Kidney epithelial cell (primary cell): ENCODE data around the gene KEL. TPM values are rescaled to one million over a fixed set of nuclear protein-coding genes. Genes with fewer than 3 reads are reported as not detected.
"Not testable (repeated sequence)": the region's sequence is repeated elsewhere in the genome, so short reads cannot be mapped to it uniquely, and the experiment has no call there.

Experiments
- DNase-seq: peaks from one replicate; pipeline ENCODE4 v3.0.0-alpha.2; 2010; ENCODE audit warnings: low read depth
- H3K27me3 ChIP-seq: 2 replicates; pipeline ENCODE4 v1.6.0; 2011; ENCODE audit warnings: low read length; ENCODE audit not compliant: control insufficient read depth, insufficient read depth
- H3K36me3 ChIP-seq: 2 replicates; pipeline ENCODE4 v1.5.1; 2011; ENCODE audit warnings: low read length; ENCODE audit not compliant: control insufficient read depth, insufficient read depth
- H3K4me3 ChIP-seq: 2 replicates; pipeline ENCODE4 v1.5.1; 2011; ENCODE audit warnings: low read depth, mild to moderate bottlenecking, control low read depth, low read length
- total RNA-seq: library from RNA; depleted of rRNA; stranded (reverse); fragments of >200 nt; gene quantifications from 2 replicates; pipeline ENCODE4 v1.2.3, GENCODE V29; 2015
- TF ChIP-seq, protein P1 (sequence below): IDR thresholded peaks from 2 replicates; pipeline ENCODE4 v1.5.1; 2011; ENCODE audit warnings: mild to moderate bottlenecking, moderate library complexity, low read length, control low read depth, inconsistent platforms; ENCODE audit not compliant: insufficient read depth, poor library complexity, severe bottlenecking

The KEL gene
- total RNA-seq, 1 donor from 2014 or later: not detected

DNA sequence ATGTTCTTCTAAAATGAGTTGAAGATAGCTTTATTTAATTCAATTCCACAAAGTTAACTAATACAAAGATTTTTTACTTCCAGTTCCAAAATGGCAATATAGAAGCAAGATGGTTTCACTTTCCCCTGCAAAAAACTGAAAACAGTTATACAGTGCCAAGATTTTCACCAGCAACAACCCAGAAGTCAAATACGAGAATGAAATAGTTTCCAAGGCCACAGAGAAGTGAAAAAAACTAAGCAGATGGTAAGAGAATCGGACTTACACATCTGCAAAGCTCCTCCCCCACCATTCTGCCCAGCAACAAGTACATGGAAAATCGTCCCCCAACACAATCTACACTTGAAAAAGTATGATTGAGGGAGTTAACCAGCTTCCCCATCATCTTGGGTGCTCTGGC lies 30.3 kb upstream of the KEL start:
- TF ChIP-seq, protein P1, sequence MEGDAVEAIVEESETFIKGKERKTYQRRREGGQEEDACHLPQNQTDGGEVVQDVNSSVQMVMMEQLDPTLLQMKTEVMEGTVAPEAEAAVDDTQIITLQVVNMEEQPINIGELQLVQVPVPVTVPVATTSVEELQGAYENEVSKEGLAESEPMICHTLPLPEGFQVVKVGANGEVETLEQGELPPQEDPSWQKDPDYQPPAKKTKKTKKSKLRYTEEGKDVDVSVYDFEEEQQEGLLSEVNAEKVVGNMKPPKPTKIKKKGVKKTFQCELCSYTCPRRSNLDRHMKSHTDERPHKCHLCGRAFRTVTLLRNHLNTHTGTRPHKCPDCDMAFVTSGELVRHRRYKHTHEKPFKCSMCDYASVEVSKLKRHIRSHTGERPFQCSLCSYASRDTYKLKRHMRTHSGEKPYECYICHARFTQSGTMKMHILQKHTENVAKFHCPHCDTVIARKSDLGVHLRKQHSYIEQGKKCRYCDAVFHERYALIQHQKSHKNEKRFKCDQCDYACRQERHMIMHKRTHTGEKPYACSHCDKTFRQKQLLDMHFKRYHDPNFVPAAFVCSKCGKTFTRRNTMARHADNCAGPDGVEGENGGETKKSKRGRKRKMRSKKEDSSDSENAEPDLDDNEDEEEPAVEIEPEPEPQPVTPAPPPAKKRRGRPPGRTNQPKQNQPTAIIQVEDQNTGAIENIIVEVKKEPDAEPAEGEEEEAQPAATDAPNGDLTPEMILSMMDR: no peak
- no peak for DNase-seq
- Histone ChIP-seq H3K36me3 (no peaks in the 10 kb centered on the region), H3K27me3 (no peaks in the 10 kb centered on the region), H3K4me3 (no peak overlapping the region)

DNA sequence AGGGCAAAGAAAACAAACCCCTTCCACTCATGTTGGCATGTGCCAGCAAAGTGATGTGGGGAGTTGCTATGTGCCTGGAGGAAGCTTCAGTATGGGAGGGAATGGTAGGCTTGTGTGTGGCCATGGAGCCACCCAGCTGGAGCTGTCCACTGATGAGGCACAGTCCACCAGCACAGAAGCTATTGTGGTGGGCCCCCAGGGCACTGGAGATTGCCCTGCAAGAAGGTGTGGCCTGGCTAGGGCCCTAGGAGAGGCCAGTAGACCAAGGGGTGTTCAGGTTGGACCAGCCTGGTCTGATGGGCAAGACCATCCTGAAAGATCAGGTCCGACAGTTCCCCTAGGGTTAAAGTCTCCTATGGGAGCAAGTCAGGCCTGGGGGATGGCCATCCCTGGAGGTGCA lies 22.1 kb upstream of the KEL start:
- TF ChIP-seq, protein P1: no peak
- no peak overlapping the region for H3K4me3 ChIP-seq
- no peaks in the 10 kb centered on the region for H3K27me3 ChIP-seq
- H3K36me3 ChIP-seq: no peaks in the 10 kb centered on the region
- no peak for DNase-seq

DNA sequence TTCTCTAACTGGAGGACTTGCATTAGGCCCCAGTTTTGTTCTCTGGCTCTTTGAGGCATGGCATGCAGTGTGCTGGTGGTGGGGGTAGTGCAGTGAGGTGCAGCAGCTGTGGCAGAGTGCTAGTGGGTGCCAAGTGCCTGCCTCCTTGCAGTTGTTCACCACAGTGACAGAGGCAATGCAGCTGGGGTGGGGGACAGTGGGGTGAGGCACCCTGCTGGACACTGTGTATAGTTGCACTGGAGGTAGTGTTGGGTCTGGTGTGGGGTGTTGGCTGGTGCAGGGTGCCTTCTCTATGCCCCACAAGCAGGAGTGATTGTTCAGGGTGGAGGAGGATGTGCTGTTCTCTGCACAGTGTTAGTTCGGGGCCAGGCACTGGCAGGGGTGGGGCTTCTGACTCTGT lies 21.7 kb upstream of the KEL start:
- H3K36me3 ChIP-seq: no peaks in the 10 kb centered on the region
- H3K4me3 ChIP-seq: no peak overlapping the region
- no peaks in the 10 kb centered on the region for H3K27me3 ChIP-seq
- no peak for DNase-seq
- TF ChIP-seq, protein P1: no peak

DNA sequence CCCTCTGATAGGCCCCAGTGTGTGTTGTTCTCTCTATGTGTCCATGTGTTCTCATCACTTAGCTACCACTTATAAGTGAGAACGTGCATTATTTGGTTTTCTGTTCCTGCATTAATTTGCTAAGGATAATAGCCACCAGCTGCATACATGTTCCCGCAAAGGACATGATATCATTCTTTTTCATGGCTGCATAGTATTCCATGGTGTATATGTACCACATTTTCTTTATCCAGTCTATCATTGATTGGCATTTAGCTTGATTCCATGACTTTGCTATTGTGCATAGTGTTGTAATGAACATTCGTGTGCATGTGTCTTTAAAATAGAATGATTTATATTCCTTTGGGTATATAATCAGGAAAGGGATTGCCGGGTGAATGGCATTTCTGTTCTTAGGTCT lies 16.2 kb upstream of the KEL start:
- H3K36me3 ChIP-seq: not testable (repeated sequence)

DNA sequence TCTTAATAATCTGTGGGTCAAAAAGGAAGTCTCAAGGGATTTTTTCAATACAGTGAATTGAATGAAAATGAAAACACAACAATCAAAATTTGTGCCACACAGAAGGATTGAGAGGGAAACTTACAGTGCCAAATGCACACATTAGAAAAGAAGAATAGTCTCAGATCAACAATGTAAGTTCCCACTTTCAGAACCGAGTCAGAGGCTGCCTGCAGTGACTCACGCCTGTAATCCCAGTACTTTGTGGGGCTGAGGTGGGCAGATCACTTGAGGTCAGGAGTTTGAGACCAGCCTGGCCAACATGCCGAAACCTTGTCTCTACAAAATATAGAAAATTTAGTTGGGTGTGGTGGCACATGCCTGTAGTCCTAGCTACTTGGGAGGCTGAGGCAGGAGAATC lies 12.5 kb upstream of the KEL start:
- Histone ChIP-seq H3K36me3 (no peaks in the 10 kb centered on the region), H3K27me3 (no peaks in the 10 kb centered on the region), H3K4me3 (no peak overlapping the region)
- DNase-seq: no peak
- TF ChIP-seq, protein P1: no peak

More for the DNA sequence above, 16.2 kb upstream of the KEL start:
- not testable (repeated sequence) for H3K27me3 ChIP-seq, H3K4me3 ChIP-seq, DNase-seq

DNA sequence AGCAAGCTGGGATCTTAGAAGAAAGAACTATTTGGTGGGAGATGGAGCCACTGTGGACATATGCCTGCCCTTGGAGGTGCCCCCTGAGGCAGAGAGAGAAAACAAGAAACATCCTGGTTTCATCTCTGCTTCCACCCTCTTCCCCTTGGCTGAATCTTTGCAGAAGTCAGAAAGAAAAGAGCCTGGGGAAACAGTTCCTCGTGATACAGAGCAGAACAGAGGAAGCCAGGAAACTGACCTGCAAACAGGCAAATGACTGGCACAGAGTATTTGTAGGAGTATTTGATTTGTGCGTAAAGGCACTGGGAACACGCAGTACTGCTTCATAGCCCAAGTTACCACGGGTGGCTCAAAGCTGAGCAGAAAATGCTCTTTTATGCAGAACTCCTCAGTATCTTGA lies 7.0 kb upstream of the KEL start:
- Histone ChIP-seq H3K36me3 (no peaks in the 10 kb centered on the region), H3K4me3 (no peak overlapping the region), H3K27me3 (no peaks in the 10 kb centered on the region)
- no peak for DNase-seq
- TF ChIP-seq, protein P1: no peak
